Measurements from ENCODE around the gene ARHGAP10.

DNA sequence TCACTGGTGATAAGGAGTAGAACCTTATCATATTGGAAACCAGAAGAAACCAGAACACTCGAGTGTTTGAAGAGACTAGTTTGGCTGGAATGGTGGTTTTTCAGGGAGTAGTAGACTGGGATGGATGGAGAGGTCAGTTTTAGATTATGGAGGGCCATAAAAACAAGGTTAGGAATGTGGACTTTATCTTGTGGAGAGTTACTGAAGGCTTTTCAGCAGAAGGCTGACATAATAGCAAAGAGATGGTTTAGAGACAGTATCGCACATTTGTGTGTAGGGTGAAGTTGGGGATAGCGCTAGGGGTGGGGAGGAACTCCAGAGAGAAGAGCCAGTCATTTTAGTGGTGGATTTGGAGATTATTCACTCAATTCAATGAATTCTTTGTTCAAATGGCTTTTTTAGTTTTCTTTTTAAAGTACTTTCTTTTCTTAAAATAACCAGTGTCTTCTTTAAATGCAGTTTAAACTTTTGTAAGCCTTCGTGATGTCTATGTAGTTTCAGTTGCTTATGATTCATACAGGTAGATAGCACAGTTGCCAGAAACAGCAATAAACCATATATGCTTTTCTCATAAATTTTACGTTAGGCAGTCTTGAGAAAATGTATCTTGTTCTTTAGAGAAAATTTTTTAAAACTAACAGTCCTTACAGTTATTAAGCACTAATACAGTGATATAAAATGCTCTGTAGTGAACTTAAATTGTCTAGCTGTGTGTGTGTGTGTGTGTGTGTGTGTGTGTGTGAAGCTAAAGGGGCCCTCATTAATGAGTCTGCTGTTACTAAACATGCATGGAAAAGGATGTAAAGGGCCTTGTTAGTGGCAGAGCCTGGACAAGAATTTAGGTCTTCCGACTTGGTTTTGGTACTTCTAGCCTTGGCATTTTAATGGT is 3.8 kb downstream of the ARHGAP10 start:
- TF ChIP-seq, protein P1, sequence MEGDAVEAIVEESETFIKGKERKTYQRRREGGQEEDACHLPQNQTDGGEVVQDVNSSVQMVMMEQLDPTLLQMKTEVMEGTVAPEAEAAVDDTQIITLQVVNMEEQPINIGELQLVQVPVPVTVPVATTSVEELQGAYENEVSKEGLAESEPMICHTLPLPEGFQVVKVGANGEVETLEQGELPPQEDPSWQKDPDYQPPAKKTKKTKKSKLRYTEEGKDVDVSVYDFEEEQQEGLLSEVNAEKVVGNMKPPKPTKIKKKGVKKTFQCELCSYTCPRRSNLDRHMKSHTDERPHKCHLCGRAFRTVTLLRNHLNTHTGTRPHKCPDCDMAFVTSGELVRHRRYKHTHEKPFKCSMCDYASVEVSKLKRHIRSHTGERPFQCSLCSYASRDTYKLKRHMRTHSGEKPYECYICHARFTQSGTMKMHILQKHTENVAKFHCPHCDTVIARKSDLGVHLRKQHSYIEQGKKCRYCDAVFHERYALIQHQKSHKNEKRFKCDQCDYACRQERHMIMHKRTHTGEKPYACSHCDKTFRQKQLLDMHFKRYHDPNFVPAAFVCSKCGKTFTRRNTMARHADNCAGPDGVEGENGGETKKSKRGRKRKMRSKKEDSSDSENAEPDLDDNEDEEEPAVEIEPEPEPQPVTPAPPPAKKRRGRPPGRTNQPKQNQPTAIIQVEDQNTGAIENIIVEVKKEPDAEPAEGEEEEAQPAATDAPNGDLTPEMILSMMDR (IDR thresholded peaks at IDR 0.05; ENCODE audit: borderline replicate concordance, extremely low read depth, low read length, poor library complexity, severe bottlenecking): no peak
- no peak for TF ChIP-seq EZH2 (IDR thresholded peaks at IDR 0.05; ENCODE audit: borderline replicate concordance, low read depth, low read length, severe bottlenecking)

Data from DND-41 (cell line).